Hematopoietic multipotent progenitor cell treated with erythropoietin and hydrocortisone succinate and interleukin-3 and kit ligand, for 8 days (in vitro differentiated cells): ENCODE measurements around the gene PPP1R9A.

Experiments used
- DNase-seq: peaks from one replicate; pipeline ENCODE4 v3.0.0-alpha.2; 2015

The PPP1R9A gene

GRCh38 chr7:95324431-95324830, 417.0 kb downstream of the PPP1R9A start, which contains the start of gene PON1:
PON1 (minus strand) TSS chr7:95324532; CDS start chr7:95324475, 57 bp downstream.
- DNase-seq, result no peak

DNA sequence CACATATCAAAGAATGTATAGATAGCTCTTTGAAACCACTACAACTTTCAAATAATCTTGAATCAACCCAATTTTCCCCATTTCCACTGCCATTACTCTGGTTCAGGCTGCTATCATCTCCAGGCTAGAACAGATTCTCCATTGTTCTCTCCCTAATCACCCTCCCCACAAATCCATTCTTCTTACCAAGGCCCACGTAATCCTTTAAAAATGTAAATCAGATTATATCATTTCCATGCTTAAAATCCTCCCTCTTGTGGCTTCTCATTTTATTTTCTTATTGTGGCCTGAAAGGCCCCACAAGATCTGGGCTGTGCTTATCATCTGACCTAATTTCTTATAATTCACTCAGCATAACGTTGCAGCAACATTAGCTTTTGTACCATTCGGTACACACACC, 420.0 kb downstream of the PPP1R9A start:
- DNase-seq, result no peak

- DNase-seq, result peak; percentile 28
These were observed 423.0 kb downstream of the PPP1R9A start for GRCh38 chr7:95330204-95330960.

DNA sequence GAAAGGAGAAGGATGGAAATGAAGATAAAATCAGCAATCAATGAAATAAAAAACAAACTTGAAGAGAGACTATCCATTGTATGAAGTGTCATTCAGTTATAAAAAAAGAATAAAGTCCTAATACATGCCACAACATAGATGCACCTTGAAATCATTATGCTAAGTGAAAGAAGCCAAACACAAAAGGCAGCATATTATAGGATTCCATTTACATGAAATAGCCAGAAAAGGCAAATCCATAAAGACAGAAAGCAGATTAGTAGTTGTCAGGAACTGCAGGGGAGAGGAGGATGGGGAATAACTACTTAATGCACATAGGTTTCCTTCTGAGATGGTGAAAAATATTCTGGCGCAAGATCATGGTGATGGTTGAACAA, 423.6 kb downstream of the PPP1R9A start:
- DNase-seq, result no peak

GRCh38 chr7:95334447-95334846, 427.1 kb downstream of the PPP1R9A start:
- no peak for DNase-seq

GRCh38 chr7:95335093-95335492, 427.7 kb downstream of the PPP1R9A start:
- no peak for DNase-seq

DNA sequence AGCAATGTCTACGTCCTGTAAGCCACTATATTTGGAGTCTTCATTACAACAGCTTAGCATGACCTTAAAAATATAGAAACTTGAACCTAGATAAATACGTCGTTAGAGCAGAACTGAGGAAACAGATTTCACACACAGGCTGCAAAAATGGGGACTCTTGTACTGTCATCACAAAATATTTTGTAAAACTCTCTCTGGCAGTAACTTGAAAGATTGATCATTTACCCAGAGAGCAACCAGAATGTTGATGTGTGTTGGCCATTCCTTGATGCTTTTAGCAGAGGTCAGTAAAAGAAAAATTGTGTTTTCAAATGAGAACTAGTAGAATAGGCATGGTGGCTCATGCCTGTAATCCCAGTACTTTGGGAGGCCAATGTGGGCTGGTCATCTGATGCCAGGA, 431.4 kb downstream of the PPP1R9A start:
- DNase-seq, result no peak

DNA sequence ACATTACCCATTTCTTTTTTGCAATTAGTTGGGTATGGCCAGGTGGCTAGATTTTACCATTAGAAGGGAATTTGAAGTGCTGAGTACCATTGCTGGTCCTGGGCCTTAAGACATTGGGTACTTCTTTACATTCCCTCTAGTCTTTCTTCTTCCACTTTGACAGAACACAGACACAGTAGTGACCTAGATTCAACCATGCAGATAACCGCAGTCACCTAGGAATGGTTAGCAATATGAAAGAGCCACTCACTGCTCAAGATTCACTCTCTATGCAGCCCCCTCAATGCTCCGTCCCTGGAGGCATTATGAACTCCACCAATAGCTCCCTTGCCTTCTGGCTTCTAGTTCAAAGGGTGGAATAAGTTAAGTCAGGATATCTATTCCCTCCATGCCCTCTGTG, 433.1 kb downstream of the PPP1R9A start:
- DNase-seq, result no peak

GRCh38 chr7:95342029-95342428, 434.6 kb downstream of the PPP1R9A start:
- no peak for DNase-seq

GRCh38 chr7:95342642-95343307, 435.4 kb downstream of the PPP1R9A start:
- DNase-seq, result no peak
